Measurements from ENCODE around the gene PDE1C.
A peak's percentile ranks its signal among the peaks of the same experiment; 100 is the strongest.

PDE1C gene

DNA sequence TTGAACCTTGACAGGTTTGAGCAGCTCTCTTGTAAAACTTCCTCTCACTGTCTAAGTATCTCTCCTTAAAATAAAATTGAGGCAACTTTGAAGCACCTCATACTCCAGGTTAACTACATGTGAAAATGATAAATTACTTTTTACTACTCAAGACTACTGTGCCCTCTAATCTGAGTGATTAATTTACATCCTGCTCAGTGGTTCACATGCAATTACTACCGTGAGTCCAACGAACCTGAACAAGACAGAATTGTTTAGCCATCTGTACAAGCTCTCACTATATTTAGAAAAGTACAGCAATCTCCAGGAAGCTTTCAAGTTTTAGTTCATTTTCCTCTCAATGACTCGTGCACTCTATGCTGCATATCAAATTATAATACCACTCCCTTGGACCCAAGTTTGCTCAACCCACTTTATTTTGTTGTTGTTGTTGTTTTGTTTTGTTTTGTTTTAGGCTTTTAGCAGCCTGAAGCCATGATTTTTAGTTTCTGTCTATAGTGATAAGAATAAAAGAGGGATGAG, 21.2 kb downstream of the PDE1C start:
- Mint-ChIP-seq H3K4me3 (no peak overlapping the region), H3K27me3 (ENCODE audit: low read depth) (peaks cover 4% of the 10 kb centered on the region), H3K4me1 (peaks cover 5% of the 10 kb centered on the region), H3K36me3 (ENCODE audit: low read depth) (no peaks in the 10 kb centered on the region), H3K9me3 (no peaks in the 10 kb centered on the region), H3K27ac (peak overlapping the region in 1 of 3 experiments; percentile 63)
- no peak for TF ChIP-seq CTCF (IDR thresholded peaks at IDR 0.05; ENCODE audit: unreplicated experiment in 3 of 3)

DNA sequence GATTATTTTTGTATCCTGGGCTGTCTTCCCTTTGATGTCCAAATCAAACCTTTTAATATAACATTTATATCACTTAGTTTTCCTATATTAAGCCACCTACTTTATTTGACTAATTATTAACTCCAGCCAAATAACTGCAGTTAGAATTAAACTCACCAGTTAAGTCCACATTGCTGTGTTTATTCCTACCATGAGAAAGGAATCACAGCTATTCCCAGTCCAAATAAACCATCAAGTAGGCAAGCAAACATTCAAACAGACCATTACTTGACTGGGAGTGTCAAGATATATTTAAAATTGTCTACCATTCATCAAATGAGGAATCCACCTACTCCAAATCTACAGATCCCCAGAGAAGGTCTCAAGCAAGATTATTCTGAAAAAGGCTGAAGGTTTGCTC, 22.4 kb downstream of the PDE1C start:
- TF ChIP-seq CTCF (IDR thresholded peaks at IDR 0.05; ENCODE audit: unreplicated experiment in 3 of 3) = no peak
- Mint-ChIP-seq H3K4me3 (no peak overlapping the region), H3K27ac (no peak overlapping the region), H3K4me1 (peaks cover 5% of the 10 kb centered on the region), H3K9me3 (no peaks in the 10 kb centered on the region), H3K36me3 (ENCODE audit: low read depth) (no peaks in the 10 kb centered on the region), H3K27me3 (ENCODE audit: low read depth) (peaks cover 4% of the 10 kb centered on the region)

- Mint-ChIP-seq H3K4me3 (no peak overlapping the region), H3K4me1 (peaks cover 5% of the 10 kb centered on the region), H3K27me3 (ENCODE audit: low read depth) (peaks cover 4% of the 10 kb centered on the region), H3K9me3 (no peaks in the 10 kb centered on the region), H3K27ac (no peak overlapping the region), H3K36me3 (ENCODE audit: low read depth) (no peaks in the 10 kb centered on the region)
- no peak for TF ChIP-seq CTCF (IDR thresholded peaks at IDR 0.05; ENCODE audit: unreplicated experiment in 3 of 3)
These were observed 23.1 kb downstream of the PDE1C start for GRCh38 chr7:32047075-32047474.

- H3K27me3 Mint-ChIP-seq (ENCODE audit: low read depth) = peaks cover 4% of the 10 kb centered on the region
- H3K4me1 Mint-ChIP-seq = peaks cover 8% of the 10 kb centered on the region
- no peak for TF ChIP-seq CTCF (IDR thresholded peaks at IDR 0.05; ENCODE audit: unreplicated experiment in 3 of 3)
- no peak overlapping the region for H3K27ac Mint-ChIP-seq
- H3K36me3 Mint-ChIP-seq (ENCODE audit: low read depth) = no peaks in the 10 kb centered on the region
- no peaks in the 10 kb centered on the region for H3K9me3 Mint-ChIP-seq
- H3K4me3 Mint-ChIP-seq = no peak overlapping the region
These were observed 25.0 kb downstream of the PDE1C start for GRCh38 chr7:32045228-32045627.

DNA sequence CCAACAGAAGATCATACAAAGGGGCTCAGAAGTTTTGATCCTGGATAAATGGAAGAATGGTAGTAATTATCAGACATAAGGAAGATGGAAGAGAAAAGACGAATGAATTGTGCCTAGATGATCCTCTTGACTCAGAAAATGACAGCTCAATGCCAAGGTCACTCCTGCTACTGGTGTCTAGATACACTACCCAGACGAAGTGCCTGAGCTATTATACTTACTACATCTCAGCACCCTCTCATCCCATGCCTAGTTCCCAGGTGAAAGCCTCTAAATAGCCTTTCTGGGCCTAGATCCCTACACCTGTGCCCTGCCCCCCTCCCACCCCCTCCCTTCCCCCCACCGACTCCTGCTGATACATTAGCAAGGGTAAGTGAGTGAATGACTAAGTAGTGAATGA, 25.5 kb downstream of the PDE1C start:
- no peaks in the 10 kb centered on the region for H3K9me3 Mint-ChIP-seq
- peaks cover 8% of the 10 kb centered on the region for H3K4me1 Mint-ChIP-seq
- H3K36me3 Mint-ChIP-seq (ENCODE audit: low read depth) = no peaks in the 10 kb centered on the region
- no peak for TF ChIP-seq CTCF (IDR thresholded peaks at IDR 0.05; ENCODE audit: unreplicated experiment in 3 of 3)
- no peak overlapping the region for H3K27ac Mint-ChIP-seq
- H3K27me3 Mint-ChIP-seq (ENCODE audit: low read depth) = peaks cover 4% of the 10 kb centered on the region
- H3K4me3 Mint-ChIP-seq = no peak overlapping the region

DNA sequence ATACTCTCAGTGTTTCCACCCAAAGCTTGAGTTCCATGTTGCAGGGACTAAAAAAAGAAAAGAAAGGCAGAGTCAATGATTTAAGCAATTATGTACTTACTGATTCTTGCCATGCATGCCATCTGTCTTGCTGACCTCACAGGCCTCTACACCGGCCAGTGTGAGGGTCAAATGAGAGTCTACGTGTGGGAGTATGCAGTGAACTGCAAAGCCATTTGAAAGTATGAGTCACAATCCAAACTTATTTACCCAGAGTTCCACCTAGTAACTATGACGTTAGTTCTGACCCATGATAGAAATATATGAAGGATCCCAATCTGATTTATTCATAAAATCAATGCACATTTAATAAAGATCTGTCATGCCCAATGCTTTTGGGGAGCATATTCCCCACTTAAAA, 26.5 kb downstream of the PDE1C start:
- H3K27ac Mint-ChIP-seq = no peak overlapping the region
- peaks cover 4% of the 10 kb centered on the region for H3K27me3 Mint-ChIP-seq (ENCODE audit: low read depth)
- TF ChIP-seq CTCF (IDR thresholded peaks at IDR 0.05; ENCODE audit: unreplicated experiment in 3 of 3) = no peak
- H3K9me3 Mint-ChIP-seq = no peaks in the 10 kb centered on the region
- H3K36me3 Mint-ChIP-seq (ENCODE audit: low read depth) = no peaks in the 10 kb centered on the region
- no peak overlapping the region for H3K4me3 Mint-ChIP-seq
- H3K4me1 Mint-ChIP-seq = peaks cover 3% of the 10 kb centered on the region

All from nephron (organoid).